ENCODE results near the gene COL27A1.

Gene COL27A1

DNA sequence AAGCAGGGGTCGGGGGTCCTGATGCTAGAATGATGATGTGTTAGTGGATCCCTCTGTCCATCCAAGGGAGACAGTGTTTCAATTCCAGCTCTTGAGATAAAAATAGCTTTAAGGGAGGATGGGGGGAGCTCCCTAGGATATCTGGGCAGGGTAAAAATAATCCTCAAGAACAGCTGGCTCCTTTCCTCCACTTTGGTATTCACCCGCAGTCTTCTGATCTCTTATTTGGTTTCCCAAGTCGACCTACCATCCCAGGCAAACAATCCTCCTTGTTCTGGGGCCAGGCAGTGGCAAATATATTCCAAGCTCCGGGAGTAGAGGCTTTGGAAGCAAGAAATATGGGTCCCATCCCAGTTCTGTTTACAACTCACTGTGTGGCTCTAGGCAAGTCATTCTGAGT lies 14.5 kb upstream of the COL27A1 start:
- Histone ChIP-seq H3K4me1 (ENCODE audit: insufficient read depth, insufficient read length) (no peaks in the 10 kb centered on the region), H3K4me3 (ENCODE audit: insufficient read length, low read depth) (no peak overlapping the region), H3K9ac (ENCODE audit: insufficient read length, low read depth) (no peak overlapping the region), H3K27me3 (ENCODE audit: insufficient read depth, insufficient read length) (peaks cover 27% of the 10 kb centered on the region), H3K36me3 (ENCODE audit: insufficient read depth, insufficient read length, low read length) (no peaks in the 10 kb centered on the region), H3K9me3 (ENCODE audit: insufficient read depth, low read length) (no peaks in the 10 kb centered on the region)
- no peak for DNase-seq (ENCODE audit: low read depth, low spot score)
- no peak for TF ChIP-seq YY1 (IDR thresholded peaks at IDR 0.05; ENCODE audit: insufficient read depth, insufficient read length)
- TF ChIP-seq ZNF274 (IDR thresholded peaks at IDR 0.05; ENCODE audit: low read depth, low read length), result no peak
- no peak for TF ChIP-seq SUZ12 (IDR thresholded peaks at IDR 0.05; ENCODE audit: extremely low read depth, insufficient read depth, insufficient read length)

DNA sequence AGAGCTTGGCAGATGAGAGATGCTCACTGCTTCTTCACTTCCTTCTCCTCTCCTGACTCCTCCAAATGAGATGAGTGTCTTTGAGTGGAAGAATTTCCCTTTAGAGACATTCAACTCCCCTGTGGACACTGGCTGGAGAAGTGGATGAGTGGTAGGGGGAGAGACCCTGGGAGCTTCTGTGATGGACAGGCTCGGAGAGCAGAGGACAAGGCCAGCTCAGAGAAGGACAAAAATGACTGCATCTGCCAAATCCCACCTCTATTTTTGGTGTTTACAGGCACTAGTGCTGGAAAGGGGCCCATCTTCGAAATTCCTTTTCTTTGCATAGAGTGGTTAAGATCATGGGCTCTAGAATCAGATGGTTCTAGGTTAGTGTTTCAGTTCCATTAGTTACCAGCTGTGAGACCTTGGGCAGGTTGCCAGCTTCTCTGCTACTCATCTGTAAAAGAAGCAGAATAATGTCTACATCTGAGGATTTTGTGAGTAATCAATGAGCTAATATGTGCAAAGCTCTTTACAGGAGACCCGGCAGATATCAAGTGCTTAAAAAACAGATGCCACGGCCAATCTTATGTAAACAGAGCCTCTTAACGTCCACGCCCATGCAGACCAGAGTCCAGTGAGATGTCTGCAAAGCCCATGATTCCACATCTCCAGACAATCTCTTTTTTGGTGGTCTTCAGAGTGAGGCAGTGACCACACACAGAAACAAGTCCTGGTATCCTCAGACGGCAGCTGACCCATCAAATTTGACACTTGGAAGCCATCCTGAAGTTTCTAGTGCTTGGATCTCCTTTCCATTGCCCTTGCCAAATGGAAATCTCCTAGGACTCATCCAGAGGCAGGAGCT lies 13.6 kb upstream of the COL27A1 start:
- Histone ChIP-seq H3K4me1 (ENCODE audit: insufficient read depth, insufficient read length) (no peaks in the 10 kb centered on the region), H3K36me3 (ENCODE audit: insufficient read depth, insufficient read length, low read length) (no peaks in the 10 kb centered on the region), H3K9me3 (ENCODE audit: insufficient read depth, low read length) (no peaks in the 10 kb centered on the region), H3K4me3 (ENCODE audit: insufficient read length, low read depth) (no peak overlapping the region), H3K27me3 (ENCODE audit: insufficient read depth, insufficient read length) (peaks cover 26% of the 10 kb centered on the region), H3K9ac (ENCODE audit: insufficient read length, low read depth) (no peak overlapping the region)
- no peak for DNase-seq (ENCODE audit: low read depth, low spot score)
- TF ChIP-seq SUZ12 (IDR thresholded peaks at IDR 0.05; ENCODE audit: extremely low read depth, insufficient read depth, insufficient read length) (no peak), YY1 (IDR thresholded peaks at IDR 0.05; ENCODE audit: insufficient read depth, insufficient read length) (no peak), ZNF274 (IDR thresholded peaks at IDR 0.05; ENCODE audit: low read depth, low read length) (no peak)

GRCh38 chr9:114143234-114143633 lies 12.1 kb upstream of the COL27A1 start:
- H3K9me3 ChIP-seq (ENCODE audit: insufficient read depth, low read length), result no peaks in the 10 kb centered on the region
- peaks cover 24% of the 10 kb centered on the region for H3K27me3 ChIP-seq (ENCODE audit: insufficient read depth, insufficient read length)

GRCh38 chr9:114146735-114147134 lies 8.6 kb upstream of the COL27A1 start:
- Histone ChIP-seq H3K36me3 (ENCODE audit: insufficient read depth, insufficient read length, low read length) (no peaks in the 10 kb centered on the region), H3K4me3 (ENCODE audit: insufficient read length, low read depth) (no peak overlapping the region), H3K27me3 (ENCODE audit: insufficient read depth, insufficient read length) (peaks cover 13% of the 10 kb centered on the region), H3K9ac (ENCODE audit: insufficient read length, low read depth) (no peak overlapping the region), H3K4me1 (ENCODE audit: insufficient read depth, insufficient read length) (peaks cover 10% of the 10 kb centered on the region), H3K9me3 (ENCODE audit: insufficient read depth, low read length) (no peaks in the 10 kb centered on the region)
- TF ChIP-seq YY1 (IDR thresholded peaks at IDR 0.05; ENCODE audit: insufficient read depth, insufficient read length) (no peak), ZNF274 (IDR thresholded peaks at IDR 0.05; ENCODE audit: low read depth, low read length) (no peak), SUZ12 (IDR thresholded peaks at IDR 0.05; ENCODE audit: extremely low read depth, insufficient read depth, insufficient read length) (no peak)
- DNase-seq (ENCODE audit: low read depth, low spot score), result no peak

More at GRCh38 chr9:114143234-114143633, 12.1 kb upstream of the COL27A1 start:
- DNase-seq (ENCODE audit: low read depth, low spot score), result no peak
- no peaks in the 10 kb centered on the region for H3K4me1 ChIP-seq (ENCODE audit: insufficient read depth, insufficient read length)
- H3K36me3 ChIP-seq (ENCODE audit: insufficient read depth, insufficient read length, low read length), result no peaks in the 10 kb centered on the region
- no peak overlapping the region for H3K4me3 ChIP-seq (ENCODE audit: insufficient read length, low read depth)
- no peak overlapping the region for H3K9ac ChIP-seq (ENCODE audit: insufficient read length, low read depth)
- TF ChIP-seq YY1 (IDR thresholded peaks at IDR 0.05; ENCODE audit: insufficient read depth, insufficient read length), result no peak
- no peak for TF ChIP-seq SUZ12 (IDR thresholded peaks at IDR 0.05; ENCODE audit: extremely low read depth, insufficient read depth, insufficient read length)
- no peak for TF ChIP-seq ZNF274 (IDR thresholded peaks at IDR 0.05; ENCODE audit: low read depth, low read length)

DNA sequence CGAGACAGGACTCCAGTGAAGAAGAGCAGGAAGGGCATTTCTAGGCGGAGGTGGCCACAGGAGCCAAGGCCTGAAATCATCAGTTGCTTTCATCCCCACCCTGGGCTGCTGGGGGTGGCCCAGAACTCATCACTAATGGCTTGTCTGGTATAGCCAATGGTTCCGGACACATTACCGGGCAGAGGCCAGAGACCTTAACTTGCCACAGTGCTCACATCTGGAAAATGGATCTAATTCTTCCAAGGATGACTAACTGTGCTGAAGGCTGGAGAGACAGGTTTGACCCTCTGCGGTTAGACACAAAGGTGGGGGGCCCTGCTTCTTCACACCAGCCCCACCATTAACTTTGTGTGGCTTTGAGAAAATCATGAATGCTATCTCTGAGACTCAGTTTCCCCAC lies 6.2 kb upstream of the COL27A1 start:
- no peak for DNase-seq (ENCODE audit: low read depth, low spot score)
- H3K36me3 ChIP-seq (ENCODE audit: insufficient read depth, insufficient read length, low read length), result no peaks in the 10 kb centered on the region
- H3K4me3 ChIP-seq (ENCODE audit: insufficient read length, low read depth), result no peak overlapping the region
- H3K9me3 ChIP-seq (ENCODE audit: insufficient read depth, low read length), result no peaks in the 10 kb centered on the region
- TF ChIP-seq SUZ12 (IDR thresholded peaks at IDR 0.05; ENCODE audit: extremely low read depth, insufficient read depth, insufficient read length) (no peak), ZNF274 (IDR thresholded peaks at IDR 0.05; ENCODE audit: low read depth, low read length) (no peak), YY1 (IDR thresholded peaks at IDR 0.05; ENCODE audit: insufficient read depth, insufficient read length) (no peak)
- peaks cover 15% of the 10 kb centered on the region for H3K27me3 ChIP-seq (ENCODE audit: insufficient read depth, insufficient read length)
- no peak overlapping the region for H3K9ac ChIP-seq (ENCODE audit: insufficient read length, low read depth)
- H3K4me1 ChIP-seq (ENCODE audit: insufficient read depth, insufficient read length), result peaks cover 12% of the 10 kb centered on the region

GRCh38 chr9:114149765-114150340 lies 5.5 kb upstream of the COL27A1 start:
- peaks cover 22% of the 10 kb centered on the region for H3K27me3 ChIP-seq (ENCODE audit: insufficient read depth, insufficient read length)
- no peak overlapping the region for H3K4me3 ChIP-seq (ENCODE audit: insufficient read length, low read depth)
- DNase-seq (ENCODE audit: low read depth, low spot score), result no peak
- H3K9me3 ChIP-seq (ENCODE audit: insufficient read depth, low read length), result no peaks in the 10 kb centered on the region
- peaks cover 15% of the 10 kb centered on the region for H3K4me1 ChIP-seq (ENCODE audit: insufficient read depth, insufficient read length)
- H3K36me3 ChIP-seq (ENCODE audit: insufficient read depth, insufficient read length, low read length), result no peaks in the 10 kb centered on the region
- no peak overlapping the region for H3K9ac ChIP-seq (ENCODE audit: insufficient read length, low read depth)
- TF ChIP-seq YY1 (IDR thresholded peaks at IDR 0.05; ENCODE audit: insufficient read depth, insufficient read length), result no peak
- TF ChIP-seq ZNF274 (IDR thresholded peaks at IDR 0.05; ENCODE audit: low read depth, low read length), result no peak
- no peak for TF ChIP-seq SUZ12 (IDR thresholded peaks at IDR 0.05; ENCODE audit: extremely low read depth, insufficient read depth, insufficient read length)

DNA sequence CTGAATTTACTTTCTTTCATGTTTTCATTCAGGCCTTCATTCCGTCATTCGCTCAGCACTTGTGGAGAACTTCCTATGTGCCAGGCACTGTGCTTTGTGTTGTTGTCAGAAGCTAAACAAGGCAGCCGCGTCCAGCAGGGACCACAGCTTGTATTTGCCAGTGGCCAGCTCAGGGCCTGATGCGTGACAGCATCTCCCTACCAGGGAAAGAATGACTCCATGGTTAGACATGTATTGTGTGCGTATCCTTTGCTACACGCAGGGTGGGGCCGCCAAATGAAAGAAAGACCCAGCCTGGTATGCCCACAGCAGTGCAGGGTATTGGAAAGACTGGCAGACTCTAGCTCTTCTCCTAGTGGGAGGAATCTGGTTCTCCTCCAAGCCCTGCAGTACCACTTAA lies 4.7 kb upstream of the COL27A1 start:
- H3K9ac ChIP-seq (ENCODE audit: insufficient read length, low read depth), result no peak overlapping the region
- H3K4me3 ChIP-seq (ENCODE audit: insufficient read length, low read depth), result no peak overlapping the region
- DNase-seq (ENCODE audit: low read depth, low spot score), result no peak

More for the DNA sequence above, 4.7 kb upstream of the COL27A1 start:
- Histone ChIP-seq H3K4me1 (ENCODE audit: insufficient read depth, insufficient read length) (peaks cover 15% of the 10 kb centered on the region), H3K9me3 (ENCODE audit: insufficient read depth, low read length) (no peaks in the 10 kb centered on the region), H3K36me3 (ENCODE audit: insufficient read depth, insufficient read length, low read length) (no peaks in the 10 kb centered on the region), H3K27me3 (ENCODE audit: insufficient read depth, insufficient read length) (peaks cover 25% of the 10 kb centered on the region)
- no peak for TF ChIP-seq SUZ12 (IDR thresholded peaks at IDR 0.05; ENCODE audit: extremely low read depth, insufficient read depth, insufficient read length)
- no peak for TF ChIP-seq YY1 (IDR thresholded peaks at IDR 0.05; ENCODE audit: insufficient read depth, insufficient read length)
- no peak for TF ChIP-seq ZNF274 (IDR thresholded peaks at IDR 0.05; ENCODE audit: low read depth, low read length)

All from NT2/D1 (cell line).